GM21447 (cell line): ENCODE results near the gene TRIM74.
"Not testable (repeated sequence)": the region's sequence is repeated elsewhere in the genome, so short reads cannot be mapped to it uniquely, and the experiment has no call there.

Source experiments
- ATAC-seq: cut with Tn5 transposase; IDR thresholded peaks from one replicate; pipeline ENCODE4 v1.9.1; 2021; ENCODE audit not compliant: unreplicated experiment

TRIM74 gene

DNA sequence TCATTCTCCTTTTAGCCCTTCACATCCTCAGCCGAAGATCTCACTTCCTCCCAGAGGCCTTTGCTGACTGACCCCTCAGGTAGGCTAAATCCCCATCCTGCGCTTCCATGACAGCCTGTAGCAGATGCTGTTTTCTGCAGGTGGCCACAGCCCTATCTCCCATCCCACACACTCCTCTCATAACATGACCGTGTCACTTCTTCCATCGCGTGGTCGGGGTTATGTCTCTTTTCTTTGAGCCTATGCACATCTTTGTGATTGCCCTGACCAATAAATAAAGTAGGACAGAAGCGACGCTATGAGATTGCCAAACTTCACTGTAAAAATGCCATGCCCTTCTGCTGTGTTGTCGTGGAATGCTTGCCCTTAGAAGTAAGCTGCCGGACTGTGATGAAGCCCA lies 55.5 kb downstream of the TRIM74 start:
- ATAC-seq, result not testable (repeated sequence)

- not testable (repeated sequence) for ATAC-seq
Measured at GRCh38 chr7:72911395-72911794, 57.9 kb downstream of the TRIM74 start.
